GM19452 (cell line): ENCODE results near the gene BMPER.

Experiments used
- ATAC-seq: cut with Tn5 transposase; IDR thresholded peaks from one replicate; pipeline ENCODE4 v1.9.1; 2021; ENCODE audit not compliant: unreplicated experiment

The BMPER gene

DNA sequence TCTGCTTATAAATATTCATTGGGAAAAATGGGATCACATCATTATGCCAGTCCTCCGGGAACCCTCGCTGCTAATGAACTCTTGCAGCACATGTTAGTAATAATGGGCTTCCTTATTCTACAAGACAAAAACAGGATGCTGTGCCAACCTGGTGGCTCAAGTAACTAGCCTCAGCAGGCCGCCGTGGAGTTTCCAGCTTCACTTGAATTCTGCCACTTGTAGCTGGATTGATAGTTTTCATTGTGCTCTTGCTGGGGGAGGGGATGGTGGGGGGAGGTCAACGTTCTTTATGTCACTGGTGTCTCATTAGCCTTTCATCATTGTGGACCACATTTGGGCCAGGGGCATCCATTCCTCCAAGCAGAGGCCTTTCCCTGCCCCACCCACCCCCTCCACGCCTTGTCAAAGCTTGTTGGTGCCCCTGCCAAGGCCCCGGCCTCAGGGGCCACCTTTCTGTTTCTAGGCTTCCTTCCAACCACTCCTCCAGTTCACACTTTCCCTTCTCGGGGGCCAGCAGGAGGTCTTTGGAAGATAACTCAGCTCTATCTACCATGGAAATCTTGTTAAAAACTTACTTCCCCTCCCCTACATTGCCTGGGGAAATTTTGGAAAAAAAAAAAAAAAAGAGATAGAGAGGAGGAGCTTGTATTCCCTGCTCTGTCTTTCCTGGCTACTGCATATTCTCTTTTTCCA, 153.9 kb downstream of the BMPER start:
- ATAC-seq: no peak

- no peak for ATAC-seq
These were observed 155.0 kb downstream of the BMPER start for GRCh38 chr7:34060196-34060947.

- ATAC-seq: no peak
These were observed 155.8 kb downstream of the BMPER start for GRCh38 chr7:34061149-34061548.

GRCh38 chr7:34062341-34062740, 157.0 kb downstream of the BMPER start:
- ATAC-seq: no peak

- ATAC-seq: no peak
These were observed 157.5 kb downstream of the BMPER start for GRCh38 chr7:34062826-34063225.

DNA sequence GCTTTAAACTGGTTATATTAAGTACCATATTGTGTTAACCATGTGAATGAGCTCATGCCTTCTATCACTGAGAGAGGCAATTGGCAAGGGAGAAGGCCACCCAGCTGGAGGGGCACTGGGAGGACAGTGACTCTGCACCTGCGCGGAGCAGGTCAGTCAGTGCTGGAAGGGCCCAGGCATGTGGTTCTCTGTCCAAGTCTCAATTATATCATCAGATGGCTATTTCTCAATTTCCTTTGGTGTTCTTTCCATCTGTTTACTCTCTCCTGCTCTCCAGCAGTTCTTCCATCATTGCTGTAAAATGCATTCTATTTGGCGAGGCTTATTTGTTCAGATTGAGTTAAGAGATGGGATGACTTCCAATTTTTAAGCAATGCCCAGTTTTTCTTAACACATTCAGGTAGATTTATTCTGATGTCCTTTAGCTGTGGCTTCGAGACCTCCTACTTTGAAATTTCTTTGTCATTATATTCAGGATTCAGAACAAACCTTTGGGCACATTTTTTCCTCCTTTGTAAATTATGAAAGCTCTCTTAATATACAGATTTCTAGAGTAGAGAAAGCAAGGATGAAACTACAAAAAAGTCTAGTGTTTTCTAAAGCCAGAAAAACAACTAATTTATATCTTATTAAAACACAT, 159.3 kb downstream of the BMPER start:
- ATAC-seq: no peak

GRCh38 chr7:34066411-34066810, 161.1 kb downstream of the BMPER start:
- no peak for ATAC-seq

DNA sequence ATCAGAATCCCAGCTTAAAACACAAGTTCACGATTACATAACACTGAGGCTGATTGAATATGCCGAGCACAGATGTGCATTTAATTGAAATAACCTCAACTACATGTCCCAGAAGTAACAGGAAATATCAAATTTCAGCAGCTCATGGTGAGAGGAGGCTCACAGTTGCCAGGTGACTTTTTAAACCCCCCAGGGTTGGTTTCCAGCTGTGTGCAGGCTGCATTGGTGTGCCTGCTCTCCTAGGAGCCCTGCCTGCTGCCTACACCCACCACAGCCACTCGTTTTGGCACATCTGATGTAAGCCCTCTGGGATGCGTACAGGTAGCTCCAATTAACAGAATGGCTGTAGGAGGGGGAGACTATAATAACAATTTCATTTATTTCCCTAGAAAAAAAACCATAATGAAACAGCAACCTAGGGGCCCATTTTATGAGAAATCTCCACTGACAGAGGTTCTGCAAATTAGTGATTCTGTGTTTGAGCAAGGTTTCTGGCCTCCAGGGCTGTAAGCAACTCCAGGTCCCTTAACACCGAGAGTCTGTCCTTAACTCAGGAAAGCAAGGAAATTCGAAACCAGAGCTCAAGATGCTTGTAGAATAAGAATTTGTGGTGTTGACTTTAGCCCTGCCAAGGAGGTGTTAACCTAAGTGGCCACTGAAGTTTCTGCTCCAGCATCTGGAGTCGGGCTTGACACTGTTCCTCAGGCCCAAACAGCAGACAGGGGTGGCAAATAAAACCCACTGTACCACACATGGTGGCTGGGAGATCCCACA, 161.9 kb downstream of the BMPER start:
- ATAC-seq: no peak

DNA sequence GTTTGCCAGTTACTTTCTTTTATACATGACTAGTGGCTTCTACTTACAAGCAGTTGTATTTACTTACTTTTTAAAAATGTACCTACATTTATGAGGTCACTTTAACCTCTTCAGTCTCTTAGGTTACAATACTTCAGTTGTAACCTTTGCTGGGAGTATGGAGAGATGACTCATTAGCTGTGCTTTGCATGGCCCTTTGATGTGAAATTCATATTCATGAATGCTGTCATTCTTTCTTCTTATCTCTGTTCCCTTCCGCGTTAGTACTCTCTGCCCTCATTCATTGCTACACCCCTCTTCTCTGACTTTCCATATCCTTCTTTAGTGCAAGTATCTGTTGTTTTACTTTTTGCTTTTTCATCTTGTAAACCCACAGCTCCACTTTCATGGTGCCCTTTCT, 164.3 kb downstream of the BMPER start:
- ATAC-seq: no peak

GRCh38 chr7:34070511-34071323, 165.4 kb downstream of the BMPER start:
- ATAC-seq: no peak

DNA sequence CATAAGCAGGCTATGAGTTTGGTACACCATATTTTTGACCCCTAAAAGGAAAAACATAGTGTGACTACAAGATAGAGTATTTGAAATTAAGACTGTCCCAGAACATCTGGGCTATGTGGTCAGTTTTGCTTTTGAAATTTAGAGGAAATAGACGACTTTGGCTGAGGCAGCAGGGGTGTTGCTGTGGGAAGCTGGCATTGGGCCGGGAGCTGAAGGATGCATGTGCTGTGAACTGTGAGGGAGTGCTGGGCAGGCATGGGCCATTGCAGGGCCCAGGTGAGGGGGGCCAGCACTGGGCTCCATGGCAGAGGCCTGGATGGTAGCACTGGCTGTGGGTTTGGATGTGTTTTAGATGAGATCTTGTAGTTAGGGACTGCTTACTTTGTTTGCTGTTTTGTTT, 168.3 kb downstream of the BMPER start:
- ATAC-seq: no peak

DNA sequence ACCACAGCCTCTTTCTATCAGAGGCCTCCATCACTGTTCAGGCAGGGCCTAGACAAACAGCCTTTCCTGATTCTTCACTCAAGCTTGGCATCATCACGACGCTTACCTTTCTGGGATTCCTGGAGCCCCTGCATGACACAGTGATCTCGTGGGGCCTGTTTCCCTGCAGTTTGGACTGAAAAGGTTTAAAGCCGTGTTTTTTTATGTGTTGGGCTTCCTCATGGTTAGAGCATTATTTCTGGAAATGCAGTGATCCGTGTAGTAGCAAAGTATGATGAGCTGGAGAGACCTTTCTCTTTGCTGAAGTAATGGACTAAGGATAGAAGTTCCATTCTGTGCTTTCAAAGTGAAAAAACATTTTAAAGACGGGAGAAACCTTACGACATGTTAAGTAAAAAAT, 169.1 kb downstream of the BMPER start:
- ATAC-seq: no peak

DNA sequence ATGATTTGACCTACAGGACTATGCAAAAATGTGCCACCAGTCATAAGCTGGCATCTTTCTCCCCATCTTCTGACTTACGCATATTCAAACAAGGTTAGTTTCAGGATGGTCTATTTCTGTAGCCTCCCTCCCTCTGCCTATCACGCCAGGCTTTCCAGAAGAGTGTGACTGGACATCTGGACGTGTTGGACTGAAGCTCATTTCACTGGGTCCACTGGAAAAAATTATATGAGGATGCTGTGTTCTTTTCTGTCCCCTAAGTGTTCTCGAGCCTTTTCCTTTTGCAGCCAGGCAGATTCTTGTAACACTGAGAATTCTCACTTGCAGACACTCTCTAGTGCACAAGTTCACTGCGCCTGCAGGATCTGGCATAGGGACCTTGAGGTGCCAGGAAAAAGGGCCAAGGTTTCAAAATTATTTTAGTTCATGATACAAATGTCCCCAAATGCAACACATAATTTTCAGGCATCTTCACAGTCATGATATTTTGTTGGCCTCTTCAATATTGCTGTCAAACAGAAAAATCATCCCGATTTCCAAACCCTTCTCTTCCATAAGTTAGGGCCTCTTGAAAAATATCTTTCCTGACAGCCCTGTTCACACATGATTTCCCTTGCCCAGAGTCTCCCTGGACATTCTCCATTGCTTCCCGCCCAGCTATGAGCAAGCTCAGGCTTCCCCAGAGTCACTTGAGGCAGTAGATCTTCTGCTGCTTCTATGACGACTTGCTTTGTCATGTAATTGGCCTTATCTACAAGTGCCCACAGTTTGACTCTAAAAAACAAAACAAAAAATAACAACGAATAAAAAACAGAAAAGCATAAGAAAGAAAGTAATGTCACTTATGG, 170.4 kb downstream of the BMPER start:
- no peak for ATAC-seq

DNA sequence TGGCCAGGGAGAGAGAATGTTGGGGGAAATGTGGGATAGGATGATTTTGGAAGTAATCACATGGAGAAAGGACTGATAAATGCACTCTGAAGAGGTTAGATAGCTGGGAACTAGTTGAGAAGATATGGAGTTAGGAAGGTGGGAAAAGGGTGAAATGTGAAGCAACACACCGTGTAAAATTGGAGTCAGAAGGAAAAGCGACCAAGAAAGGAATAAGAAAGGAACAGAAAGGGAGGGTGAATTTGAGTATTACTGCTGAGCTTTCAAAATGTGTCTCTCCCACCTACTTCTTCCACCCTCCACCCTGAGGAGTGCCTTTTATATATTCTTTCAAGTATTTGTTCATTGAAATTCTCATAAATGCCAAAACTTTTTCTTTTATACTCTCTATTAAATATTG, 171.8 kb downstream of the BMPER start:
- ATAC-seq: no peak

- ATAC-seq: no peak
These were observed 173.5 kb downstream of the BMPER start for GRCh38 chr7:34078864-34079263.

DNA sequence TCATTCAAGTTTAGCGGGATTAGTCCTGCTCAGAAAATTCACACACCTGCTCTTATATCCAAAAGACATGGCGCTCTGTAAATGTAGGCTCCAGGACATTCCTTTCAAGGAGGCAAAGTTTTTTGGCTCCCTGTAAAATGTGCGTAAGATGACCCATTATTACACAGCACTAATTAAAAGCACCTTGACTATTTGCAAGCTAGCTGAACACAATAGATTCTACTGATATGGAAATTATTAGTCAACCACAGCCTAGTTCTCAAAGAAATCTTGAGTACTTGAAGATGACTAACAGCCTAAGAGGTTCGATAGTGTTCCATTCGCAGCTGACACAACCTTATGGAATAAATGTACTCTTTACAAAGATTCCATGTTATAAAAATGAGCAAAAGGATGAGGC, 175.2 kb downstream of the BMPER start:
- no peak for ATAC-seq

DNA sequence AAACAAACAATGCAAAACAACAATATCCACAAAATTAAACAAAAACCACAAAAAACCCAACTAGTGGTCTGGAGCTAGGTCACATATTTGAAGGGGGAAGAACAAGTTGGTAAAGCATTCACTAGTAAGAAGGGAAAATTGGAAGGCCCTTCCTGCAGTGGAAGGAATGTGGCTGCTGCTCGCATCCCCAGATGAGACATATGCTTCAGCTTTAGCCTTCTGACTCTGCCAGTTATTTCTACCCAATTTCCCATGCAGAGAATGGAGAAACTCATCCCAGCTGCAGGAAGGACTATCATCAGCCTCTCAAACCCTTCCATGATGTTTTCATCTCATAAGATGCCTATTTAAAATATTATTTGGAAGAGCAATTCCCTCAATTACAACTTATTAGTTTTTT, 176.6 kb downstream of the BMPER start:
- ATAC-seq: no peak

- no peak for ATAC-seq
These were observed 178.1 kb downstream of the BMPER start for GRCh38 chr7:34083440-34083839.

GRCh38 chr7:34084651-34085050, 179.3 kb downstream of the BMPER start:
- ATAC-seq: no peak

- no peak for ATAC-seq
These were observed 180.7 kb downstream of the BMPER start for GRCh38 chr7:34086064-34086463.
